ENCODE data around the gene BMP6. TPM values are rescaled to one million over a fixed set of nuclear protein-coding genes. Genes with fewer than 3 reads are reported as not detected.

Gene BMP6
- total and polyA plus RNA-seq, 10 of the 15 experiments (the other 5 are each of a cell fraction or from before 2014, with no cell fraction given) = 0.02 to 0.15 (median 0.05) TPM; not detected in 5

- TF ChIP-seq, protein P1, sequence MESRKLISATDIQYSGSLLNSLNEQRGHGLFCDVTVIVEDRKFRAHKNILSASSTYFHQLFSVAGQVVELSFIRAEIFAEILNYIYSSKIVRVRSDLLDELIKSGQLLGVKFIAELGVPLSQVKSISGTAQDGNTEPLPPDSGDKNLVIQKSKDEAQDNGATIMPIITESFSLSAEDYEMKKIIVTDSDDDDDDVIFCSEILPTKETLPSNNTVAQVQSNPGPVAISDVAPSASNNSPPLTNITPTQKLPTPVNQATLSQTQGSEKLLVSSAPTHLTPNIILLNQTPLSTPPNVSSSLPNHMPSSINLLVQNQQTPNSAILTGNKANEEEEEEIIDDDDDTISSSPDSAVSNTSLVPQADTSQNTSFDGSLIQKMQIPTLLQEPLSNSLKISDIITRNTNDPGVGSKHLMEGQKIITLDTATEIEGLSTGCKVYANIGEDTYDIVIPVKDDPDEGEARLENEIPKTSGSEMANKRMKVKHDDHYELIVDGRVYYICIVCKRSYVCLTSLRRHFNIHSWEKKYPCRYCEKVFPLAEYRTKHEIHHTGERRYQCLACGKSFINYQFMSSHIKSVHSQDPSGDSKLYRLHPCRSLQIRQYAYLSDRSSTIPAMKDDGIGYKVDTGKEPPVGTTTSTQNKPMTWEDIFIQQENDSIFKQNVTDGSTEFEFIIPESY (IDR thresholded peaks at IDR 0.05) = no peak
- TF ChIP-seq ETV6 (conservative IDR thresholded peaks at IDR 0.05 in 1 of 2, IDR thresholded peaks at IDR 0.05 in 1 of 2; ENCODE audit: borderline replicate concordance in 1 of 2, low read depth in 1 of 2) (no peak), ZNF274 (IDR thresholded peaks at IDR 0.05; ENCODE audit: insufficient read depth, insufficient read length) (no peak), TCF7 (IDR thresholded peaks at IDR 0.05; ENCODE audit: borderline replicate concordance) (no peak), BCLAF1 (IDR thresholded peaks at IDR 0.05) (no peak), NFYB (IDR thresholded peaks at IDR 0.05; ENCODE audit: insufficient read depth, low read depth, low read length) (no peak), MEF2A (IDR thresholded peaks at IDR 0.05; ENCODE audit: insufficient read depth, low read depth, low read length) (no peak), SMAD1 (IDR thresholded peaks at IDR 0.05; ENCODE audit: low read depth, partially characterized antibody) (no peak), YBX1 (IDR thresholded peaks at IDR 0.05) (no peak), ASH2L (IDR thresholded peaks at IDR 0.05; ENCODE audit: borderline replicate concordance, low read depth) (no peak), RELA (IDR thresholded peaks at IDR 0.05; ENCODE audit: borderline replicate concordance, partially characterized antibody) (no peak)
- TF ChIP-seq, protein P2, sequence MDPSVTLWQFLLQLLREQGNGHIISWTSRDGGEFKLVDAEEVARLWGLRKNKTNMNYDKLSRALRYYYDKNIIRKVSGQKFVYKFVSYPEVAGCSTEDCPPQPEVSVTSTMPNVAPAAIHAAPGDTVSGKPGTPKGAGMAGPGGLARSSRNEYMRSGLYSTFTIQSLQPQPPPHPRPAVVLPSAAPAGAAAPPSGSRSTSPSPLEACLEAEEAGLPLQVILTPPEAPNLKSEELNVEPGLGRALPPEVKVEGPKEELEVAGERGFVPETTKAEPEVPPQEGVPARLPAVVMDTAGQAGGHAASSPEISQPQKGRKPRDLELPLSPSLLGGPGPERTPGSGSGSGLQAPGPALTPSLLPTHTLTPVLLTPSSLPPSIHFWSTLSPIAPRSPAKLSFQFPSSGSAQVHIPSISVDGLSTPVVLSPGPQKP (IDR thresholded peaks at IDR 0.05; ENCODE audit: low read depth, low read length) = no peak
These were observed 8.9 kb downstream of the BMP6 start (continued) for GRCh38 chr6:7734707-7735383.
